Lower leg skin (tissue), 4 donors: ENCODE data around the gene BLVRB. TPM values are rescaled to one million over a fixed set of nuclear protein-coding genes. Genes with fewer than 3 reads are reported as not detected.

Source experiments
- DNase-seq, 2 donors: peaks; one replicate each; pipeline ENCODE4 v3.0.0-alpha.2; 2019; ENCODE audit warnings: low spot score in 2 of 2
- H3K4me3 ChIP-seq: fragments of 200-600 bp; sonication (generic); 2 replicates; pipeline ENCODE4 v1.5.1; 2017; ENCODE audit warnings: mild to moderate bottlenecking, low read depth; ENCODE audit not compliant: poor library complexity, severe bottlenecking
- CTCF ChIP-seq, 3 donors: fragments of 450-650 bp; IDR thresholded peaks; one replicate each; pipeline ENCODE4 v1.5.1; 2016; ENCODE audit warnings: antibody characterized with exemption in 3 of 3, mild to moderate bottlenecking in 3 of 3, moderate library complexity in 2 of 3
- POLR2A ChIP-seq, 2 donors: fragments of 450-650 bp; IDR thresholded peaks; one replicate each; pipeline ENCODE4 v1.6.1; 2016 to 2017; ENCODE audit warnings: antibody characterized with exemption in 2 of 2, mild to moderate bottlenecking in 1 of 2, moderate library complexity in 1 of 2
- WGBS, 2 donors: methylation state at CpG; one replicate each; pipeline ENCODE4 v1.1.5; 2018; 5-methylcytosine and 5-hydroxymethylcytosine counted together
- intact Hi-C: fragments of 100-400 bp; cut with DNase I; formaldehyde crosslinking; loops from one replicate; pipeline ENCODE4 v1.15.0; 2023; ENCODE audit warnings: low total_unique reads
- total RNA-seq, 4 donors: library from RNA; depleted of rRNA; stranded (reverse); fragments of >200 nt; gene quantifications; one replicate each; pipeline ENCODE4 v1.1.0, GENCODE V29; 2016

Gene BLVRB
- total RNA-seq, 4 donors from 2014 or later = 139 to 161 (median 154) TPM

GRCh38 chr19:40511487-40511886 lies 45.9 kb upstream of the BLVRB start:
- H3K4me3 ChIP-seq = no peak overlapping the region
- no peak for DNase-seq
- no peak for TF ChIP-seq POLR2A (IDR thresholded peaks at IDR 0.05)
- no peak for TF ChIP-seq CTCF (IDR thresholded peaks at IDR 0.05)
- intact Hi-C loops = no loop called here
- 86 to 89% methylated on average over 6 of the region's 6 CpGs for WGBS, 2 donors

- no peak for TF ChIP-seq CTCF (IDR thresholded peaks at IDR 0.05)
- TF ChIP-seq POLR2A (IDR thresholded peaks at IDR 0.05) = no peak
- H3K4me3 ChIP-seq = no peak overlapping the region
- intact Hi-C loops = no loop called here
- no peak for DNase-seq
- 95% methylated on average over 7 of the region's 7 CpGs for WGBS, 2 donors
These were observed 45.1 kb upstream of the BLVRB start for GRCh38 chr19:40510526-40511115.

- no peak for TF ChIP-seq CTCF (IDR thresholded peaks at IDR 0.05)
- TF ChIP-seq POLR2A (IDR thresholded peaks at IDR 0.05) = no peak
- no peak overlapping the region for H3K4me3 ChIP-seq
- intact Hi-C loops = no loop called here
- 88 to 92% methylated on average over 8 of the region's 8 CpGs for whole genome bisulfite sequencing, 2 donors
- no peak for DNase-seq
These were observed 43.3 kb upstream of the BLVRB start for GRCh38 chr19:40508739-40509260.

GRCh38 chr19:40507892-40508291 lies 42.3 kb upstream of the BLVRB start:
- TF ChIP-seq CTCF (IDR thresholded peaks at IDR 0.05) = no peak
- no peak for TF ChIP-seq POLR2A (IDR thresholded peaks at IDR 0.05)
- no peak for DNase-seq
- H3K4me3 ChIP-seq = no peak overlapping the region
- 53 to 64% methylated on average over 2 of the region's 2 CpGs for WGBS, 2 donors
- intact Hi-C loops = no loop called here

- TF ChIP-seq CTCF (IDR thresholded peaks at IDR 0.05) (no peak), POLR2A (IDR thresholded peaks at IDR 0.05) (no peak)
- WGBS, 2 donors = 72 to 80% methylated on average over 9 of the region's 9 CpGs
- intact Hi-C loops = no loop called here
- no peak overlapping the region for H3K4me3 ChIP-seq
- DNase-seq = no peak
These were observed 40.6 kb upstream of the BLVRB start for GRCh38 chr19:40506099-40506498.

- no peak for DNase-seq
- TF ChIP-seq CTCF (IDR thresholded peaks at IDR 0.05) (no peak), POLR2A (IDR thresholded peaks at IDR 0.05) (no peak)
- intact Hi-C loops = no loop called here
- 40 to 47% methylated on average over 1 of the region's 1 CpG for WGBS, 2 donors
- no peak overlapping the region for H3K4me3 ChIP-seq
These were observed 37.8 kb upstream of the BLVRB start for GRCh38 chr19:40503320-40503695.
